Esophagus muscularis mucosa (tissue), 4 donors: ENCODE results near the gene RBMS3.

Source experiments
- EP300 ChIP-seq: sonication (generic); formaldehyde crosslinking; IDR thresholded peaks from one replicate; pipeline ENCODE4 v1.6.1; 2017; ENCODE audit warnings: antibody characterized with exemption
- POLR2A ChIP-seq: fragments of 450-650 bp; IDR thresholded peaks from one replicate; pipeline ENCODE4 v1.6.1; 2017; ENCODE audit warnings: antibody characterized with exemption, moderate library complexity, mild to moderate bottlenecking, low read depth
- POLR2AphosphoS5 ChIP-seq, 2 donors: sonication (generic); formaldehyde crosslinking; IDR thresholded peaks; one replicate each; pipeline ENCODE4 v1.6.1; 2017; ENCODE audit warnings: antibody characterized with exemption in 2 of 2
- TF ChIP-seq, protein P1 (sequence below), 3 experiments: fragments of 200-600 bp in 2 of 3; fragments of 450-650 bp in 1 of 3; sonication (generic) in 2 of 3; IDR thresholded peaks; one replicate each; pipeline ENCODE4 v1.5.1; 2017 to 2019; ENCODE audit warnings: antibody characterized with exemption in 3 of 3, mild to moderate bottlenecking in 2 of 3, moderate library complexity in 1 of 3

DNA sequence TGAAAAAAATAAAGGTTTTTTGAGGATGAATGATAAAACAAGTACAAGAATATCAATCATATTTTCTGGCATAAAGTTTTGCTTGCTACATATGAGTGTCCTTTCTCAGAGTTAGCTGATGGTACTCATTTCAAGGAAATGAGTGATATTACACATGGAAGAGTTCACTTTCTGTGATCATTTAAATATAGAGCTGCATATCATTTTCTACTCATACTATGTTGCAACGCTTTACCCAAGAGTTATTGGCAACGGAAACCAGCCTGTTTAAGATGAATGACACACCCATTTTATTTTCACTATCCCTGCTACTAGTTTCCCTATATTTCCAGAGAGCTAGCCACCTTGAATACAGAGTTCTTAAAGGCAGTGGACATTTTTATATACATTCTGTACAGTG, 35.4 kb upstream of the RBMS3 start:
- TF ChIP-seq, protein P1, sequence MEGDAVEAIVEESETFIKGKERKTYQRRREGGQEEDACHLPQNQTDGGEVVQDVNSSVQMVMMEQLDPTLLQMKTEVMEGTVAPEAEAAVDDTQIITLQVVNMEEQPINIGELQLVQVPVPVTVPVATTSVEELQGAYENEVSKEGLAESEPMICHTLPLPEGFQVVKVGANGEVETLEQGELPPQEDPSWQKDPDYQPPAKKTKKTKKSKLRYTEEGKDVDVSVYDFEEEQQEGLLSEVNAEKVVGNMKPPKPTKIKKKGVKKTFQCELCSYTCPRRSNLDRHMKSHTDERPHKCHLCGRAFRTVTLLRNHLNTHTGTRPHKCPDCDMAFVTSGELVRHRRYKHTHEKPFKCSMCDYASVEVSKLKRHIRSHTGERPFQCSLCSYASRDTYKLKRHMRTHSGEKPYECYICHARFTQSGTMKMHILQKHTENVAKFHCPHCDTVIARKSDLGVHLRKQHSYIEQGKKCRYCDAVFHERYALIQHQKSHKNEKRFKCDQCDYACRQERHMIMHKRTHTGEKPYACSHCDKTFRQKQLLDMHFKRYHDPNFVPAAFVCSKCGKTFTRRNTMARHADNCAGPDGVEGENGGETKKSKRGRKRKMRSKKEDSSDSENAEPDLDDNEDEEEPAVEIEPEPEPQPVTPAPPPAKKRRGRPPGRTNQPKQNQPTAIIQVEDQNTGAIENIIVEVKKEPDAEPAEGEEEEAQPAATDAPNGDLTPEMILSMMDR (IDR thresholded peaks at IDR 0.05): no peak
- TF ChIP-seq EP300 (no peak), POLR2A (no peak), POLR2AphosphoS5 (IDR thresholded peaks at IDR 0.05) (no peak)
